Gastrocnemius medialis (tissue), 4 donors: ENCODE measurements around the gene LIMS3. TPM values are rescaled to one million over a fixed set of nuclear protein-coding genes. Genes with fewer than 3 reads are reported as not detected.

ENCODE experiments used
- total RNA-seq, 4 donors: library from RNA; depleted of rRNA; stranded (reverse); fragments of >200 nt; gene quantifications; one replicate each; pipeline versions ENCODE4 v1.1.0 to v1.2.3, GENCODE V29; 2016

The LIMS3 gene
- total RNA-seq, 4 donors from 2014 or later, result 11.0 to 23.0 (median 16.9) TPM

Other genes with a start within 250 kb of the LIMS3 start
- gene RGPD5, start 104.4 kb upstream of the LIMS3 start, total RNA-seq, result 10 to 100 TPM in 2 of 4 donors, 1 to 10 TPM in 2; 7.7 to 41.5 (median 11.5) TPM
- 1 to 10 TPM; 1.7 to 3.8 (median 2.5) TPM for gene MALL, start 217.1 kb downstream of the LIMS3 start, total RNA-seq